HepG2 (cell line): Measurements from ENCODE around the gene HID1. TPM values are rescaled to one million over a fixed set of nuclear protein-coding genes. Genes with fewer than 3 reads are reported as not detected.

ENCODE experiments used
- ATAC-seq: fragments of 200-7000 bp; cut with Tn5 transposase; 3 replicates; pipeline ENCODE4 v1.9.1; 2020; ENCODE audit warnings: mild to moderate bottlenecking, moderate library complexity
- BruUV-seq: library from RNA; stranded (reverse); fragments of 400-500 nt; replicated peaks from 2 replicates; lab custom pipeline; 2021; lab: Mats Ljungman, UMichigan
- CTCF ChIA-PET: fragments of 300-600 bp; formaldehyde crosslinking; extraction: SDS; loops from one replicate; lab custom pipeline; 2021; ENCODE audit warnings: low total read pairs, inconsistent platforms, low intra/inter-chr PET ratio; lab: Yijun Ruan, JAX
- POLR2A ChIA-PET: fragments of 350-600 bp; sonication (Branson Sonifier 250); formaldehyde crosslinking; loops from one replicate; lab custom pipeline; 2020; ENCODE audit warnings: antibody characterized with exemption, inconsistent platforms; lab: Yijun Ruan, JAX
- DNase-seq: peaks from one replicate; pipeline ENCODE4 v3.0.0-alpha.2; 2015; ENCODE audit warnings: low spot score
- FAIRE-seq: peaks from 3 replicates; lab custom pipeline; 2011; peaks lifted over from hg19 to GRCh38; lab: Jason Lieb, UNC
- H2AFZ ChIP-seq: one replicate; pipeline ENCODE4 v1.6.1; 2011; ENCODE audit warnings: low read length, inconsistent platforms
- H3K27ac ChIP-seq: fragments of 300-600 bp; 3 replicates; pipeline ENCODE4 v1.8.0; 2011; ENCODE audit warnings: mixed run types, mild to moderate bottlenecking, mixed read lengths, low read length, inconsistent platforms; ENCODE audit not compliant: insufficient read depth; ENCODE audit errors: extremely low read length
- H3K27me3 ChIP-seq, 2 experiments: fragments of 200-600 bp in 1 of 2; 2 replicates in 1 of 2; 3 replicates in 1 of 2; pipeline versions ENCODE4 v1.6.0 to v1.8.0; 2011; ENCODE audit warnings: low read length in 2 of 2, mild to moderate bottlenecking in 2 of 2, moderate library complexity in 2 of 2, inconsistent platforms in 1 of 2; ENCODE audit not compliant: insufficient read depth in 2 of 2, control insufficient read depth in 1 of 2
- H3K36me3 ChIP-seq, 2 experiments: fragments of 200-600 bp in 1 of 2; replicated peaks in 1 of 2; 2 replicates in 1 of 2; 3 replicates in 1 of 2; pipeline versions ENCODE4 v1.5.1 to v1.8.0; 2011; ENCODE audit warnings: low read length in 2 of 2, inconsistent platforms in 1 of 2; ENCODE audit not compliant: insufficient read depth in 2 of 2, control insufficient read depth in 1 of 2
- H3K4me1 ChIP-seq: 2 replicates; pipeline ENCODE4 v1.5.1; 2012; ENCODE audit warnings: low read length, inconsistent platforms; ENCODE audit not compliant: insufficient read depth
- H3K4me2 ChIP-seq: 2 replicates; pipeline ENCODE4 v1.6.0; 2011; ENCODE audit warnings: low read depth, low read length, inconsistent platforms
- H3K4me3 ChIP-seq, 3 experiments: fragments of 200-600 bp in 1 of 3; sonication (generic), shearing (Covaris generic) in 1 of 3; replicated peaks in 1 of 3; 2 replicates each; pipeline ENCODE4 v1.5.1; 2011 to 2016; ENCODE audit warnings: low read length in 3 of 3, inconsistent platforms in 2 of 3, low read depth in 2 of 3, mild to moderate bottlenecking in 2 of 3, control low read depth in 1 of 3, mixed read lengths in 1 of 3; ENCODE audit not compliant: insufficient read depth in 1 of 3
- H3K79me2 ChIP-seq: one replicate; pipeline ENCODE4 v1.6.1; 2011; ENCODE audit warnings: low read length, inconsistent platforms; ENCODE audit not compliant: insufficient read depth
- H3K9ac ChIP-seq: 2 replicates; pipeline ENCODE4 v1.6.0; 2011; ENCODE audit warnings: mild to moderate bottlenecking, low read depth, low read length, inconsistent platforms; ENCODE audit not compliant: insufficient read depth
- H3K9me3 ChIP-seq: 2 replicates; pipeline ENCODE4 v1.5.1; 2012; ENCODE audit warnings: mild to moderate bottlenecking, low read length
- H4K20me1 ChIP-seq: 2 replicates; pipeline ENCODE4 v1.6.0; 2011; ENCODE audit warnings: inconsistent platforms, mild to moderate bottlenecking, low read length, moderate library complexity; ENCODE audit not compliant: insufficient read depth
- BHLHE40 ChIP-seq: IDR thresholded peaks from 2 replicates; pipeline ENCODE4 v1.6.1; 2011; ENCODE audit warnings: low read length, improper control_type of control experiment
- NFKBIZ ChIP-seq: IDR thresholded peaks from 2 replicates; pipeline ENCODE4 v1.6.1; 2018; ENCODE audit warnings: missing genetic modification reagents, missing compliant biosample characterization
- NR2F2 ChIP-seq: IDR thresholded peaks from 2 replicates; pipeline ENCODE4 v1.6.1; 2012; ENCODE audit warnings: low read depth, inconsistent platforms, borderline replicate concordance
- REXO4 ChIP-seq: sonication (generic); formaldehyde crosslinking; IDR thresholded peaks from 2 replicates; pipeline ENCODE4 v1.8.0; 2022; ENCODE audit warnings: missing genetic modification reagents, mild to moderate bottlenecking, borderline replicate concordance
- SMARCE1 ChIP-seq: fragments of 450-650 bp; IDR thresholded peaks from 2 replicates; pipeline ENCODE4 v1.6.1; 2017; ENCODE audit warnings: borderline replicate concordance
- TEF ChIP-seq: sonication (generic); formaldehyde crosslinking; IDR thresholded peaks from 2 replicates; pipeline ENCODE4 v1.5.0; 2020; ENCODE audit warnings: missing genetic modification reagents
- TRIM24 ChIP-seq: sonication (generic); formaldehyde crosslinking; IDR thresholded peaks from 2 replicates; pipeline ENCODE4 v1.8.0; 2022; ENCODE audit warnings: mild to moderate bottlenecking, missing genetic modification reagents
- U2AF2 ChIP-seq: fragments of 200-400 bp; formaldehyde crosslinking; IDR thresholded peaks from 2 replicates; pipeline ENCODE4 v1.6.1; 2017; ENCODE audit warnings: low read depth, mild to moderate bottlenecking, low read length
- ZNF17 ChIP-seq: sonication (generic); formaldehyde crosslinking; IDR thresholded peaks from 2 replicates; pipeline ENCODE4 v1.5.0; 2020; ENCODE audit warnings: mild to moderate bottlenecking, missing genetic modification reagents
- ZNF281 ChIP-seq: sonication (generic); formaldehyde crosslinking; IDR thresholded peaks from 2 replicates; pipeline ENCODE4 v1.4.0; 2020; ENCODE audit warnings: missing genetic modification reagents, borderline replicate concordance
- ZNF333 ChIP-seq: sonication (generic); formaldehyde crosslinking; IDR thresholded peaks from 2 replicates; pipeline ENCODE4 v1.4.0; 2020; ENCODE audit warnings: mild to moderate bottlenecking, missing genetic modification reagents, borderline replicate concordance
- ZNF580 ChIP-seq: IDR thresholded peaks from 2 replicates; pipeline ENCODE4 v1.6.1; 2016; ENCODE audit warnings: low read depth, borderline replicate concordance
- ZNF703 ChIP-seq: sonication (generic); formaldehyde crosslinking; IDR thresholded peaks from 2 replicates; pipeline ENCODE4 v1.5.1; 2020; ENCODE audit warnings: missing genetic modification reagents, mild to moderate bottlenecking, moderate library complexity, borderline replicate concordance
- ZNF816 ChIP-seq: sonication (generic); formaldehyde crosslinking; IDR thresholded peaks from 2 replicates; pipeline ENCODE4 v1.8.0; 2022; ENCODE audit warnings: missing genetic modification reagents, mild to moderate bottlenecking, borderline replicate concordance
- WGBS: methylation state at CpG from one replicate; pipeline ENCODE4 v1.1.6; 2017; ENCODE audit warnings: low lambda C conversion rate; 5-methylcytosine and 5-hydroxymethylcytosine counted together
- in situ Hi-C: cut with HindIII; loops from 2 replicates; pipeline ENCODE4 v1.10.0; 2017; ENCODE audit warnings: low pct_unique_long_range_greater_than_20kb; ENCODE audit not compliant: extremely low pct_ligation_motif_present
- intact Hi-C: fragments of 100-400 bp; cut with micrococcal nuclease; formaldehyde crosslinking; loops from one replicate; pipeline ENCODE4 v1.10.0; 2022; ENCODE audit not compliant: unreplicated experiment
- polyA plus RNA-seq, 8 experiments: library from polyadenylated mRNA; depleted of rRNA in 3 of 8; stranded (reverse) in 7 of 8; unstranded in 1 of 8; fragments of >200 nt; fragmentation: Illumina TruSeq in 4 of 8; extraction: Trizol in 4 of 8; gene quantifications; 2 replicates each; pipeline versions ENCODE4 v1.2.1 to v1.2.3, GENCODE V29; 2011 to 2016; ENCODE audit warnings: low read depth in 4 of 8, missing spikeins in 1 of 8, mixed read lengths in 1 of 8; ENCODE audit not compliant: insufficient read depth in 1 of 8
- total RNA-seq, 5 experiments: library from RNA; depleted of rRNA; stranded (reverse); fragments of >200 nt; fragmentation: Illumina TruSeq; extraction: Trizol; gene quantifications; 2 replicates each; pipeline ENCODE4 v1.2.3, GENCODE V29; 2016; ENCODE audit warnings: low read depth in 1 of 5

Gene HID1
- total and polyA plus RNA-seq, 2 of the 13 experiments (the other 11 are each of a cell fraction or from before 2014, with no cell fraction given): 2.1 to 10.6 TPM

- Histone ChIP-seq H4K20me1 (no peaks in the 10 kb centered on the region), H3K4me1 (peaks cover 31% of the 10 kb centered on the region), H3K79me2 (no peaks in the 10 kb centered on the region), H3K27me3 (peaks cover 23 to 74% of the 10 kb centered on the region in 2 experiments), H3K9ac (no peak overlapping the region), H3K27ac (no peak overlapping the region), H3K4me2 (no peak overlapping the region), H3K36me3 (no peaks in the 10 kb centered on the region), H3K9me3 (no peaks in the 10 kb centered on the region)
- intact Hi-C loops: no loop called here
- in situ Hi-C loops: loop anchor here (5.0 kb wide), 1 partner anchor 37 kb away; no protein-coding TSS in a partner anchor
- no peak; the same call in 1 of the 3 replicates for ATAC-seq
- POLR2A ChIA-PET: interaction anchor here (0.6 to 1.2 kb wide), 4 partner anchors 47 to 144 kb away, joined by 3 to 4 read pairs (median 4); partner anchors contain the start of genes FDXR and NAT9
- no peak for DNase-seq
- 23% methylated on average over 6 of the region's 6 CpGs for WGBS
- TF ChIP-seq TEF (no peak), U2AF2 (no peak), ZNF281 (no peak), BHLHE40 (no peak), TRIM24 (no peak), ZNF333 (no peak), ZNF17 (CRISPR knock-in tag) (no peak), REXO4 (CRISPR knock-in tag) (no peak), NFKBIZ (no peak), NR2F2 (no peak), ZNF580 (CRISPR knock-in tag) (no peak), ZNF703 (CRISPR knock-in tag) (no peak), SMARCE1 (no peak), ZNF816 (CRISPR knock-in tag) (no peak)
- TF ChIP-seq, all 625 proteins: peak for 0
- no peak overlapping the region for H3K4me3 ChIP-seq
- no peak for FAIRE-seq
- BruUV-seq: no TSS peak
- CTCF ChIA-PET: interaction anchor here (2.3 kb wide), 1 partner anchor 37 kb away, joined by 9 read pairs; no protein-coding TSS in a partner anchor
- H2AFZ ChIP-seq: no peak overlapping the region
Observed at GRCh38 chr17:74920642-74921025, 51.9 kb downstream of the HID1 start.
